ENCODE results near the gene NSRP1. TPM values are rescaled to one million over a fixed set of nuclear protein-coding genes. Genes with fewer than 3 reads are reported as not detected.

The NSRP1 gene
- total and polyA plus RNA-seq, 2 of the 8 experiments (the other 6 are each of a cell fraction or from before 2014, with no cell fraction given) = 6.1 to 22.4 TPM

- no peak overlapping the region for H4K8ac ChIP-seq (ENCODE audit: extremely low read depth, insufficient read depth, low read length)
- no peak overlapping the region for H3K23ac ChIP-seq (ENCODE audit: insufficient read length)
- H2BK120ac ChIP-seq (replicated peaks; ENCODE audit: low read depth, low read length) = no peak overlapping the region
- peaks cover 0 to under 1% (median 0%) of the 10 kb centered on the region in 4 experiments; a peak in 2 of 7 replicates for H3K4me1 ChIP-seq (replicated peaks in 1 of 4; ENCODE audit: control insufficient read depth in 3 of 4, insufficient read depth in 4 of 4, low read length in 3 of 4)
- FAIRE-seq = no peak
- H3K27me3 ChIP-seq (replicated peaks in 1 of 4; ENCODE audit: control insufficient read depth in 3 of 4, extremely low read depth in 1 of 4, insufficient read depth in 3 of 4, low read length in 3 of 4) = no peaks in the 10 kb centered on the region
- H2BK20ac ChIP-seq (ENCODE audit: low read length) = no peak overlapping the region
- H2AFZ ChIP-seq (ENCODE audit: low read length) = no peak overlapping the region
- no peak for DNase-seq (ENCODE audit: low read depth in 1 of 2, low spot score in 2 of 2)
- H3K27ac ChIP-seq (ENCODE audit: low read depth, low read length) = no peak overlapping the region
- no peak for TF ChIP-seq ZNF274 (IDR thresholded peaks at IDR 0.05; ENCODE audit: borderline replicate concordance, extremely low read depth, low read length)
- no peak for TF ChIP-seq TAF1 (IDR thresholded peaks at IDR 0.05; ENCODE audit: low read depth, low read length)
- TF ChIP-seq ATF3 (IDR thresholded peaks at IDR 0.05; ENCODE audit: insufficient read depth, low read depth, low read length) = no peak
- TF ChIP-seq SUZ12 (IDR thresholded peaks at IDR 0.05; ENCODE audit: low read length) = no peak
- TF ChIP-seq CREB1 (IDR thresholded peaks at IDR 0.05) = no peak
- no peak for TF ChIP-seq BCL11A (IDR thresholded peaks at IDR 0.05; ENCODE audit: low read depth in 2 of 2, low read length in 2 of 2)
- no peak for TF ChIP-seq SP4 (IDR thresholded peaks at IDR 0.05; ENCODE audit: low read length)
- TF ChIP-seq POLR2AphosphoS5 (IDR thresholded peaks at IDR 0.05; ENCODE audit: low read depth, low read length) = no peak
- TF ChIP-seq KDM4A (IDR thresholded peaks at IDR 0.05; ENCODE audit: low read depth, low read length, severe bottlenecking) = no peak
- TF ChIP-seq SP1 (IDR thresholded peaks at IDR 0.05; ENCODE audit: low read depth, low read length) = no peak
- no peak for TF ChIP-seq RFX5 (IDR thresholded peaks at IDR 0.05; ENCODE audit: borderline replicate concordance, low read depth, low read length)
- TF ChIP-seq SRF (IDR thresholded peaks at IDR 0.05; ENCODE audit: low read depth, low read length) = no peak
- no peak for TF ChIP-seq SP2 (IDR thresholded peaks at IDR 0.05; ENCODE audit: low read length)
- TF ChIP-seq CEBPB (IDR thresholded peaks at IDR 0.05; ENCODE audit: low read depth, low read length) = no peak
- no peak overlapping the region for H3K4me3 ChIP-seq (ENCODE audit: extremely low read depth in 1 of 4, insufficient read depth in 2 of 4, low read depth in 3 of 4, low read length in 4 of 4)
- no peaks in the 10 kb centered on the region for H3K36me3 ChIP-seq (ENCODE audit: control insufficient read depth in 2 of 4, insufficient read depth in 4 of 4, low read length in 3 of 4)
- no peak overlapping the region for H3K56ac ChIP-seq (replicated peaks; ENCODE audit: insufficient read length, low read depth, low read length)
- no peaks in the 10 kb centered on the region for H3K9me3 ChIP-seq (ENCODE audit: insufficient read depth in 2 of 2, low read depth in 1 of 2, low read length in 1 of 2)
- no peak overlapping the region for H2AK5ac ChIP-seq (ENCODE audit: low read depth, low read length)
- no peak overlapping the region for H3K4me2 ChIP-seq (ENCODE audit: insufficient read depth in 1 of 2, low read depth in 2 of 2, low read length in 2 of 2)
- H4K91ac ChIP-seq (replicated peaks; ENCODE audit: insufficient read length, low read length) = no peak overlapping the region
- CTCF ChIA-PET (ENCODE audit: partially characterized antibody) = interaction anchor here (0.7 to 2.8 kb wide), 4 partner anchors 11 to 94 kb away, joined by 3 to 11 read pairs (median 4); partner anchors contain the start of gene SLC6A4
- no peaks in the 10 kb centered on the region for H4K20me1 ChIP-seq (replicated peaks in 1 of 2; ENCODE audit: control insufficient read depth in 1 of 2, insufficient read depth in 2 of 2, low read length in 2 of 2)
- no peak overlapping the region for H2BK15ac ChIP-seq (ENCODE audit: low read length)
- H3K79me1 ChIP-seq (ENCODE audit: low read depth, low read length) = no peaks in the 10 kb centered on the region; the same call in 1 of the 2 replicates
- no peak overlapping the region for H3K4ac ChIP-seq (replicated peaks; ENCODE audit: insufficient read length, low read depth, low read length)
- no peak overlapping the region for H3K14ac ChIP-seq (ENCODE audit: insufficient read length)
- no peak overlapping the region for H2BK5ac ChIP-seq (ENCODE audit: low read depth, low read length)
- H3K23me2 ChIP-seq (ENCODE audit: low read depth, low read length) = no peaks in the 10 kb centered on the region
- no peak overlapping the region for H3K9ac ChIP-seq (replicated peaks in 1 of 4; ENCODE audit: extremely low read depth in 1 of 4, low read depth in 3 of 4, low read length in 3 of 4)
- no peak overlapping the region for H2BK12ac ChIP-seq (ENCODE audit: low read depth, low read length)
- POLR2A ChIA-PET (ENCODE audit: partially characterized antibody) = interaction anchor here (0.5 kb wide), 1 partner anchor 140 kb away, joined by 3 read pairs; no protein-coding TSS in a partner anchor
- no peak overlapping the region for H4K5ac ChIP-seq (ENCODE audit: insufficient read length, low read depth, low read length)
- no peaks in the 10 kb centered on the region for H3K79me2 ChIP-seq (ENCODE audit: control insufficient read depth in 1 of 2, insufficient read depth in 2 of 2, low read length in 2 of 2)
- H3K18ac ChIP-seq (ENCODE audit: extremely low read depth, low read length) = no peak overlapping the region
- 88% methylated on average over 5 of the region's 5 CpGs; no CpG with 5 or more reads in 1 of the 2 experiments for WGBS, 2 experiments (ENCODE audit: extremely low coverage in 1 of 2, insufficient coverage in 1 of 2, insufficient read length in 1 of 2, insufficient replicate concordance in 2 of 2, low coverage in 1 of 2, low lambda C conversion rate in 2 of 2, missing lambda C conversion rate in 1 of 2)
These were observed 103.8 kb downstream of the NSRP1 start for GRCh38 chr17:30220414-30220813.
